MM.1S (cell line): Measurements from ENCODE around the gene ANKRD2.

Experiments used
- EZH2 ChIP-seq: fragments of 300-600 bp; sonication (generic); optimal IDR thresholded peaks from 2 replicates; pipeline ENCODE3; 2017; ENCODE audit warnings: low read depth, mild to moderate bottlenecking, antibody characterized with exemption, low read length, mixed read lengths
- EZH2phosphoT487 ChIP-seq: fragments of 300-600 bp; sonication (generic); IDR thresholded peaks from 2 replicates; pipeline ENCODE4 v1.6.1; 2018; ENCODE audit warnings: antibody characterized with exemption, low read length
- TF ChIP-seq, protein P1 (sequence below): fragments of 300-600 bp; sonication (generic); IDR thresholded peaks from 2 replicates; pipeline ENCODE4 v1.5.1; 2016; ENCODE audit warnings: antibody characterized with exemption, low read length, mixed read lengths

DNA sequence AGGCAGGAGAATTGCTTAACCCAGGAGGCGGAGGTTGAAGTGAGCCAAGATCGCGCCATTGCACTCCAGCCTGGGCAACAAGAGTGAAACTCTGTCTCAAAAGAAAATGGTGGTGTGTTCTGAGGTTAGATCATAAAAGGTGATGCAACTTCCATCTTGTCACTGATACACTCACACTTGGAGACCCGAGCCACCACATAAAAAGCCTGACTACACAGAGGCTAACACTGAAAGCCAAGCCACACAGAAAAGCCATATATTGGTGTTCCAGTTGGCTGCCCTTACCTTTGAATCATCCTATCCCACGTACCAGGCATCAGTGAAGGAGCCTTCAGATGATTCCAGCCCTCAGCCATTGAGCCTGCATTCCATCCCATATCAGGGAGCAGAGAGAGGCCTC lies 56.7 kb downstream of the ANKRD2 start:
- TF ChIP-seq, protein P1, sequence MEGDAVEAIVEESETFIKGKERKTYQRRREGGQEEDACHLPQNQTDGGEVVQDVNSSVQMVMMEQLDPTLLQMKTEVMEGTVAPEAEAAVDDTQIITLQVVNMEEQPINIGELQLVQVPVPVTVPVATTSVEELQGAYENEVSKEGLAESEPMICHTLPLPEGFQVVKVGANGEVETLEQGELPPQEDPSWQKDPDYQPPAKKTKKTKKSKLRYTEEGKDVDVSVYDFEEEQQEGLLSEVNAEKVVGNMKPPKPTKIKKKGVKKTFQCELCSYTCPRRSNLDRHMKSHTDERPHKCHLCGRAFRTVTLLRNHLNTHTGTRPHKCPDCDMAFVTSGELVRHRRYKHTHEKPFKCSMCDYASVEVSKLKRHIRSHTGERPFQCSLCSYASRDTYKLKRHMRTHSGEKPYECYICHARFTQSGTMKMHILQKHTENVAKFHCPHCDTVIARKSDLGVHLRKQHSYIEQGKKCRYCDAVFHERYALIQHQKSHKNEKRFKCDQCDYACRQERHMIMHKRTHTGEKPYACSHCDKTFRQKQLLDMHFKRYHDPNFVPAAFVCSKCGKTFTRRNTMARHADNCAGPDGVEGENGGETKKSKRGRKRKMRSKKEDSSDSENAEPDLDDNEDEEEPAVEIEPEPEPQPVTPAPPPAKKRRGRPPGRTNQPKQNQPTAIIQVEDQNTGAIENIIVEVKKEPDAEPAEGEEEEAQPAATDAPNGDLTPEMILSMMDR: no peak
- TF ChIP-seq EZH2: no peak
- TF ChIP-seq EZH2phosphoT487: no peak
